HG03439 (cell line): ENCODE data around the gene TAF10.

Experiments used
- ATAC-seq: cut with Tn5 transposase; IDR thresholded peaks from one replicate; pipeline ENCODE4 v1.9.1; 2021; ENCODE audit warnings: mild to moderate bottlenecking, moderate library complexity; ENCODE audit not compliant: unreplicated experiment

The TAF10 gene

DNA sequence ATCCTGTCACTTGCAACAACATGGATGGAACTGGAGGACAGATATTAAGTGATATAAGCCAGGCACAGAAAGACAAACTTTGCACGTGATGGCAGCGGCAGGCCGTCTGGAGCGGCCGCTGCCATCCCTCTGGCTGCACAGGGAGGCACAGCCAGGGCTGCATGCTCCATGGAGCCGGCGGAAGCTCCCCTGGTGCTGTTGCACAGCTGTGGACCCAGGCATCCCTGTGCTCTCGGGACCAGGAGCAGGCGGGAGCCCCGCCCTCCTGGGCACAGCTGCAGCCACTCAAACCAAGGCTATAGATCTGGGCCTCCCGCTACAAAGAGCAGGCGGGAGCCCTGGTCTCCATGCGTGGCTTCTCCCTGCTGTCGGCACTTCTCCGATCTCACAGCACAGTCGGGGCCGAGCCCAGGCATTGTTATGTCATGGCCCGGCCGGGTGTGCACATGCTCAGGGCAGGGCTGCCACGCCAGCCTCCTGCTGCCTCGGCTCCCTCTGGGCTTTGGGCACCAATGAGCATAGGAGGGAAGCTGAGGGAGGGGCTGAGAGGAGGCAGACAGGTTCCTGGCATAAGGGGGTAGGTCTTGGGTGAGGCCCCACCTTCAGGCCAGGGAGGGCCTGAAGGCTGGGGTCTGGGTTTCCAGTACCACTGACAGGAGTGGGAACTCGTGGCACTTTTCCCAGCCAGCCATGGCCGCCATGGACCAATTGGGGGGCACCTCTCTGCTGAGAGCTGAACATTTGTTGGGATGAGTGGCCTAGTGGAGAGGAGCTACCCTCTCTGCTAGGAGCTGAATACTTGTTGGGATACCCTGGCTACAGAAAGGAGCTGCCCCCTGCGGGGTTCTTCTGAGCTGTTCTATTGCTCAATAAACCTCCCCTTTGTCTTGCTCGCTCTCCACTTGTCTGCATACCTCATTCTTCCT is 25.3 kb downstream of the TAF10 start:
- ATAC-seq = no peak

DNA sequence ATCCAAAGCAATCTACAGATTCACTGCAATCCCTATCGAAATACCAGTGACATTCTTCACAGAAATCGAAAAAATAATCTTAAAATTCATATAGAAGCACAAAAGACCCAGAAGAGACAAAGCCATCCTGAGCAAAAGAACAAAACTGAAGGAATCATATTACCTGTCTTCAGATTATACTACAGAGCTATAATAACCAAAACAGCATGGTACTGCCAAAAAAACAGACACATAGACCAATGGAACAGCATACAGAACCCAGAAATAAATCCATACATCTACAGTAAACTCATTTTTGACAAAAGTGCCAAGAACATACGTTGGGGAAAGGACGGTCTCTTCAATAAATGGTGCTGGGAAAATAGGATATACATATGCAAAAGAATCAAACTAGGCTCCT is 27.5 kb downstream of the TAF10 start:
- ATAC-seq = no peak

DNA sequence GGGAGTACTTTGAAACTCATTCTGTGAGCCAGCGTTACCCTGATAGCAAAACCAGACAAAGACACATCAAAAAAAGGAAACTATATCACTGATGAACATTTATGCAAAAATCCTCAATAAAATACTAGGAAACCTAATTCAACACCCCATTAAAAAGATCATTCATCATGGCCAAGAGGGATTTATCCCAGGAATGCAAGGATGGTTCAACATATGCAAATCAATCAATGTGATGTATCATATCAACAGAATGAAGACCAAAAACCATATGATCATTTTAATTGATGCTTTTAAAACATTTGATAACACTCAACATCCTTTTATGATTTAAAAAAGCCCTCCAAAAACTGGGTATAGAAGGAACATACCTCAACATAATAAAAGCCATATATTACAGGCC is 28.4 kb downstream of the TAF10 start:
- no peak for ATAC-seq

DNA sequence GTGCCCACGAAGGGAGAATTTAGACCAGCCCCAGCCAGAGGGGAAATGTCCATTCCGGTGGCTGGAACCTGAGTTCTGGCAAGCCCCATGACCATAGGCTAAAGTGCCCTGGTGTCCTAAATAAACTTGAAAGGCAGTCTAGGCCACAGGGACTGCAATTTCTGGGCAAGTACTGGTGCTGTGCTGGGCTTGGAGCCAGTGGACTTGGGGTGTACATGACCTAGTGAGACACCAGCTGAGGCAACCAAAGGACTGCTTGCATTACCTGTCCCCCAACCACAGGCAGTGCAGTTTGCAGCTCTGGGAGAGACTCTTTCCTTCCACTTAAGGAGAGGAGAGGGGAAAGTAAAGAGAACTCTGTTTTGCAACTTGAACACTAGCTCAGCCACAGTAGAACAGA is 32.3 kb downstream of the TAF10 start:
- no peak for ATAC-seq

DNA sequence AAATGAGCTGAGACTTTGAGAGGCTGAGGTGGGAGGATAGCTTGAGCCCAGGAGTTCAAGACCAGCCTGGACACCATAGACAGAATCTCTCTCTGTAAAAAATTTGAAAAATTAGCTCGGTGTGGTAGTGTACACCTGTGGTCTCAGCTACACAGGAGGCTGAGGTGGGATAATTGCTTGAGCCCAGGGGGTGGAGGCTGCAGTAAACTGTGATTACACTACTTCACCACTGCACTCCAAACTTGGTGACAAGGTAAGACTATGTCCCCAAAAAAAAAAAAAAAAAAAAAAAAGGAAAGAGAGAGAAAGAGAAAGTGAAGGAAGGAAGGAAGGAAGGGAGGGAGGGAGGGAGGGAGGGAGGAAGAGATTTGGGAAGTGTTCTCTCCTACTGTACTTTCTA is 33.9 kb downstream of the TAF10 start:
- no peak for ATAC-seq

DNA sequence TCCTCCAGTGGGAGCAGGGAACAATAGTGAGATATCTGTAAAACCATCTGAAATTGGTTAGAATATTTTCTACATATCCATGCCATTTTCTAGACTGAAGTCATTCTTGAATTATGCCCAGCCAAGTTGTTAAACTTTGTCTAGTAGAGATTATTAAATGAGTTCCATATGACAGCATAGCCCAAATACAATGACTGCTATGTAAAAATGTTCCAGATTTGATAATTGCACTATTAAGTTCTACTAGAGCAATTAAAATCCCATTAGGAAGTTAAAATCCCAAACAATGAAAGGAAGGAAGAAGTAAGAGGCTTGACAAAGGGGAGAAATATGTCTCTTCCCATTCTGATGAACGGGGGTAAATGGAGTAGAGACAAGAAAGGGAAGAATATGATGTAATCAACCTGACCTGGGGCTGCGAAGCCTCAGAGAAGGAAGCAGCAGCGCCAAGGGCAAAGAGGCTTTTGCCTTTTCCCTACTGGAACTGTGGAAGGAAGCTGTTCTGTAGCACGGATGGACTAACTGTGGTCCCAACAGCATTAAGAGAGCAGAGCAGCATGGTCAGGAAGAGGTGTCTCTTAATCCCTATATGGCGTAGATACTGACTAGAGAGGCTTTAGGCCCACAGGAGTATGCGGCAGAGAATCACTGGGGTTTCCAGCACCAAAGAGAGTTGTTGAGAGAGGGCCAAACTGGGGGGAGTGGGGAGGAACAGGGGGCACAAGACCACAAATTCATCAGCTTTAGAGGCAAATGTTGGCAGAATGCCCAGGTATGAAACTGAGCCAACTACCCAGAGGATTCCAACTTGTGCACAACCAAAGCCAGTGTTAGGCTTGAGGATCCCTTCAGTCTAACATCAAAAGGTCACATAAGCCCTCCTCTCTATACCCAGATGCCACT is 35.3 kb downstream of the TAF10 start:
- ATAC-seq = no peak

DNA sequence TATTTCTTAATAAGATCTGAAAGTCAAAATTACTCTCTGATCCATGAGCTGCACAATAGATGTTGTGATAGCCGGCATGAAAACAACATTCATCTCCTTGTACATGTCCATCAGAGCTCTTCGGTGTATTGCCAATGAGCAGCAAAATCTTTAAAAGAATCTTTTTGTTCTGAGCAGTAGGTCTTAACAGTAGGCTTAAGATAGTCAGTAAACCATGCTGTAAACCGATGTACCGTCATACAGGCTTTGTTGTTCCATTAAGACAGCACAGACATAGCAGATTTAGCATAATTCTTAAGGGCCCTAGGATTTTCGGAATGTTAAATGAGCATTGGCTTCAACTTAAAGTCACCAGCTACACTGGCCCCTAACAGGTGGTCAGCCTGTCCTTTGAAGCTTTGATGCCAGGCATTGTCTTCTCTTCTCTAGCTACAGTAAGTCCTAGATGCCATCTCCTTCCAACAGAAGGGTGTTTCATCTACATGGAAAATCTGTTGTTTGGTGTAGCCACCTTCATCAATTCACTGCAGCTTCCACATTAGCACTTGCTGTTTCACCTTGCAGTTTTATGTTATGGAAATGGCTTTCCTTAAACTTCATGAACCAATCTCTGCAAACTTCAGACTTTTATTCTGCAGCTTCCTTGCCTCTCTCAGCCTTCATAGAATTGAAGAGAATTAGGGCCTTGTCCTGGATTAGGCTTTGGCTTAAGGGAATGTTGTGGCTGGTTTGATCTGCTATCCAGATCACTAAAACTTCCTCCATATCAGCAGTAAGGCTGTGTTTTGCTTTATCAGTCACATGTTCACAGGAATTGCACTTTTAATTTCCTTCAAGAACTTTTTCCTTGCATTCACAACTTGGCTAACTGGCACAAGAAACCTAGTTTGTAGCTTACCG is 37.0 kb downstream of the TAF10 start:
- no peak for ATAC-seq

DNA sequence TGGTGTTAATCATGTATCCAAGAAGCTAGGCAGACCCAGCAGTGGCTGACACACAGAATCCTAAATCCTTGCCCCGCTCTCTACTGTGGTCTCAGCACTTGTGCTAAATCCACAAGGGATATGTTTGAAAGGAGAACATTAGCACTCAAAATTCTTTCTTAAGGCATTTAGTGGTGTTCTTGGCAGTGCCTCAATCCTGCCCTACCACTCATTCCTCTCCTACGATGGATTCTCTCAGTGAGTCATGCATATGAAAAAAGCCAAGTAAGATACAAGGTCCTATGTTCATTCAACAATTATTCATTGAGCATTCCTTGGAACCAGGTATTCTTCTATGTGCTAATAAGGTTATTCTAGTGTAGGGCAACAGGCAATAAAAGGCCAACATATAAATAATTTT is 39.8 kb downstream of the TAF10 start:
- ATAC-seq = no peak

DNA sequence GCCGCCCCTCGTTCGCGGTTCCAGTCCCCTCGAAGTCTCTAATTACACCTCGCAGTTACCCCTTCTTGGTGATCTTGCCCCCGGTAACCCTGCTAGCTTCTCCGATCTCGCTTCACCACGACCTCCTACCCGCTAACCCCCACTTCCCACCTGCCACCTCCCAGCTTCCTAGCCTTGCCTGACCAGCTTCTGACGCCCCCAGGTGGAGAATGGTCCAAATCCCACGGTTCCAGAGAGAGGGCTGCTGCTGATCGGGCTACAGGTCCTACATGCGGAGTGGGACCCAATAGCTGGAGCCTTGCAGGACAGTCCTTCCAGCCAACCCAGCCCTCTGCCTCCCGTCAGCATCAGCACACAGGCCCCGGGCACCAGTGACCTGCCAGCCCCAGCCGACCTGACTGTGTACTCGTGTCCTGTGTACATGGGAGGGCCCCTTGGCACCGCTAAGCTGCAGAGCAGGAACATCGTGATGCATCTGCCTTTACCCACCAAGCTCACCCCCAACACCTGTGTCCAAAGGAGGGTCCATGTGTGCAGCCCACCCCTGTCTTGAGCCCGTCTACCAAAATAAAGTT is 40.5 kb downstream of the TAF10 start:
- ATAC-seq = no peak

DNA sequence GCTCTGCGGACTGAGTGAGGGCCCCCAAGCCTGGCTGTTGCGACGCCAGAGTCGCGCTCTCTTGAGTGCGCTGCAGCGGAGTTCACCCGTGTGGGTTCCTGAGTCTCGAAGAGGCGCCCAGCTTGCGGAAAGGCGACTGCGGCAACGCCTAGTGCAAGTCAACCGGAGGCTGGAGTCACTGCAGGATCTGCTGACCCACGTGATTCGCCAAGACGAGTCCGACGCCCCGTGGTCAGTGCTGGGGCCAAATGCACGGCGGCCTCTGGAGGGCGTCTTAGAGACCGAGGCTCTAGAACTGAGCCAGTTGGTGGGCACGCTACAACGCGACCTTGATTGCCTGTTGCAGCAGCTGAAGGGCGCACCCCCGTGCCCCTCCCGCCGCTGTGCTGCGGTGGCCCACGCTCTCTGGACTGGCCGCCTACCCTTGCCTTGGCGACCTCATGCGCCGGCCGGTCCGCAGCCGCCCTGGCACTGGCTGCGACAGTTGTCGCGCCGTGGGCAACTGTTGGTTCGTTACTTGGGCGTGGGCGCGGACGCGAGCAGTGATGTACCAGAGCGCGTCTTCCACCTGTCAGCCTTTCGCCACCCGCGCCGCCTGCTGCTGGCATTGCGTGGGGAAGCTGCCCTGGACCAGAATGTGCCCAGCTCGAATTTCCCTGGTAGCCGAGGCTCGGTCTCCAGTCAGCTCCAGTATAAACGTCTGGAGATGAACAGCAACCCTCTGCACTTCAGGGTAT is 41.2 kb downstream of the TAF10 start:
- no peak for ATAC-seq

DNA sequence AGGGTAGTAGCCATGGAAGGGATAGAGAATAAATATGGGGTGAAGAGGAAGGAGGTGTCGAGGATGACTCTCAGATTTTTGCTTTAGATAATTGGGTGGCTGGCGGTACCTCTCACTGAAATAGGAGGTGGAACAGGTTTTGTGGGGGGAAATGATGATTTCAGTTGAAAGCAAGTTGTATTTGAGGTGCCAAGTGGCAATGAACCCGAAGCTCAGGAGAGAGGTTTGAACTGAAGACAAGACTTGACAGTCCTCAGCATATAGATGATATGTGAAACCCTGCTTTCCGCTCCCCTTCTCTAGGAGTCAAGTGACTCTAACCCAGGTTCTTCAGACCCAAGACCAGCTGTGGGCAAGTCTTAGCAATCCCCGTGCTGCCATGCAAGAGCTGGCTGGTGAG is 42.3 kb downstream of the TAF10 start:
- ATAC-seq = no peak

DNA sequence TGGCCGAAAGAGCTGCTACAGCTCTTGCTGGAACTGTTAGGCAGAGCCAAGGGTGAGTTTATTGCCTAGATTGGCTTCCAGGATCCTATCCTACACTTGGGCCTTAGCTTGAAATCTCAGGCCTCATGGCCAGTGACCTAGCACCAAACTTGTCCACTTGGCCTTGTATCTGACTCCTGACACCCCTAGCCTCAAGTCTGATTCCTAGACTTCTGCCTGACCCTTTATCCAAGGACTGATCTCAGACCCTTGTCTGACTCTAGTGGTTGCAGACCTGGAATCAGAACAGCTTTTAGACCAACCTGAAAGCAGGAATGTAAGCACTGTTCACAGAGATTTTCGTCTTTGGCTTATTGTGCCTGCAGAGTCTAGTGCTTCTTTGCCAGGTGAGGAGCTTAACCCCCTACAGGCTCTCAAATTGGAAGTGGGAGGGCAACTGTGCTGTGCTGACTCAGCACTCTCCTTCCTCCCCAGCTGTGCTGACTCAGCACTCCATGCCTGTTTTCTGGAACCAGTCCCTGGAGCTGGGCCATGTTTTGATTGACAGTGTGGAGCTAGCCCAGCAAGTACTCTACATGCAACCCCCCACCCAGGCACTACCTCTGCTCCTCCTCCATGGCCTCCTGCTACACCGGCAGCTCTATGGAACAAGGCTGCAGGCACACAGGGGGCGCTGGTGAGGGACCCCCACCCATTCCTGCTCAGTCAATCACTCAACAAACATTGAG is 43.7 kb downstream of the TAF10 start:
- no peak for ATAC-seq

DNA sequence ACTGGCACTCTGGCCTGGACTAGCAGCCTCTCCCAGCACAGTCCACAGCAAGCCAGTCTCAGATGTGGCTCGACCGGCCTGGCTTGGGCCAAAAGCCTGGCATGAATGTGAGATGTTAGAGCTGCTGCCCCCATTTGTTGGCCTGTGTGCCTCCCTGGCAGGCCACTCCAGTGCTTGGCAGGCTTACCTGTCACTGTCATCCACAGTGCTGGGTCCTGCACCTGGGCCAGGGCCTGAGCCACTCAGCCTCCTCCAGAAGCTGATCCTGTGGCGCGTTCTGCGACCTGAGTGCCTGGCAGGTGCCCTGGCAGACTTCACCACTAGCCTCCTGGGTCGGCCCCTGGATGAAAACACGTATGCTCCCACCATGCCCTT is 44.7 kb downstream of the TAF10 start:
- ATAC-seq = no peak

DNA sequence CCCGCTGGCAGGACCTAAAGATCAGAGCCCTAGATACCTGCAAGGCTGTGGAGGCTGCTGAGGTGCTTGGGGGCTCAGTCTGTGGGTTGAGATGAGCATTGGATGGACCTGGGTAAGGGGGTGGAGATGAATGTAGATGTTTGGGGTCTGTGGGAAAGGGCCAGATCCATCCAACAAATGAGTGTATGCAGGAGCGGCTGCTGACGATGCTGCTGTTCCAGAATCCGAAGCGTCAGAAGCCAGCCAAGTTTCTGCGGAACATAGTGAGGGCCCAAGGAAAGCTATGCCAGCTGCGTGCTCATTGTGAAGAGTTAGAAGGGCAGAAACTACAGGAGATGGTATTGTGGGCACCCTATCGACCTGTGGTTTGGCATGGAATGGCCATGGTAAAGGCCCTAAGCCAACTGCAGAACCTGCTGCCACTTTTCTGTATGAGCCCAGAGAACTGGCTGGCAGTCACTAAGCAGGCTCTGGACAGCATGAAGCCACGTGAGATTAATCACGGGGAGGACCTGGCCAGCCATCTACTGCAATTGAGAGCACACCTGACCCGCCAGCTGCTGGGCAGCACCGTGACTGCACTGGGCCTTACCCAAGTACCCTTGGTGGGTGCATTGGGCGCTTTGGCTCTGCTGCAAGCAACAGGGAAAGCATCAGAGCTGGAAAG is 45.2 kb downstream of the TAF10 start:
- ATAC-seq = no peak

DNA sequence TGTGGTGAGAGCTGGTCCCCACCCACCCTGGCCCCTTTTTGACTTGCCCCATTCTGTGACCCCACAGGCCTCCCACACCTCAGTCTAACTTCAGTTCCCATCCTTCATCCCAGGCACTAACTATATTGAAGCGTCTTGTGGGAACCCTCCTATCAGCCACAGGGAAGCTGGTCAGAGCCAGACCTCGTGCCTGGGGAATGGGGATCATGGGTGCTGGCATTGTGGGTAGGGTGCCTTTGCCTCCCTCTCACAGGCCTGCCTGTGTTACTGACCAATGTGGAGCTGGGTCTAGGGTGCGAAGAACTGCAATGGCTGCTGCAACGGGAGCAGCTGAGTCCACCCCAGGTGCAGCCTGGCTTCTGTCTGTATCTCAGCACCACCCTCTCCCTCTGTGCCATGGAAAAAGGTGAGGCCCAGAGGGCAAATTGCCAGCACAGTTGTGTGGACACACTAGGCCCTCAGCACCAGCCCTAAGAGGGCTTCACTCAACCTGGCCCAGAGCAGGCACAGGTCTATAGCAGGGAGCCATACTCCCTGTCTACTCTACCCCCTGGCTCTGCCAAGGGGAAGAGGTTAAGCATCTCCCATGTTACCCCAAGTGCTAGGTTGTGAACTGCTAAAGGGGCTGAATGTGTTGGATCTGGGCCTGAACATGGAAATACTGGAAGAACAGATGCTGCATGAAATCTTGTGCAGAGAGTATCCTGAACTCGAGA is 45.9 kb downstream of the TAF10 start:
- ATAC-seq = no peak

DNA sequence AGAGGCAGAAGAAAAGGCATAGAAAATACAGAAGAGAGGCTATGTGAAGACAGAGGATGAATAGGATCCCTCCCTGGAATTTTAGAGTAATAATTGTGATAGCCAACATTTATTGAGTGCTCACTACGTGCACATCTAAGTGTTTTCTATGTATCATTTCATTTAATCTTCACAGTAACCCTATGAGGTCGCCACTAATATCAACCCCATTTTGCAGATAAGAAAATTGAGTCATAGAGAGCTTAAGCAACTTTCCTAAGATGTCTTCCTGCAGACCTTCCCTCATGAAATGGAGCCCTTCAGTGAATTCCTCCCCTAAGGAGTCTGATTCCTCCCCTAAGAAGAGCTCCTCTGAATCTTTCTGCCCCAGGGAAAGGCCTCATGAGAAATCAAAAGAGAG is 46.7 kb downstream of the TAF10 start:
- ATAC-seq = no peak

DNA sequence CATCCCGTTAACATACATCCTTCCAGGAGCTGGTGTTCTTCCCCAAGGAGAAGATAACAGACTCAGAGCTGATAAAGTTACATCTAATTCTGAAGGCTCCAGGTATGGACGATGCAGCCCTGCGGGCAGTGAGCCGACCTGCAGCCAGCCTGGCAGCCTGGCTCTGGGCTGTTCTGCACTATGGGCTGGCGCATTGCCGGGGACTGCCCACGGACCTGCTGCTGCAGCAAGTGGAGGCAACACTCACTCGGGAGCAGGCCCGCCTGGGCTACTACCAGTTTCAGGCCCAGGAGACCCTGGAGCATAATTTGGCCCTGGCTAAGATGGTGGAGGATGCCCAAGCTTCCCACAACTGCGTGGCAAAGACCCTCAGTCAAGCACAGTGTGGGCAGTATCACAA is 48.3 kb downstream of the TAF10 start:
- ATAC-seq = no peak

DNA sequence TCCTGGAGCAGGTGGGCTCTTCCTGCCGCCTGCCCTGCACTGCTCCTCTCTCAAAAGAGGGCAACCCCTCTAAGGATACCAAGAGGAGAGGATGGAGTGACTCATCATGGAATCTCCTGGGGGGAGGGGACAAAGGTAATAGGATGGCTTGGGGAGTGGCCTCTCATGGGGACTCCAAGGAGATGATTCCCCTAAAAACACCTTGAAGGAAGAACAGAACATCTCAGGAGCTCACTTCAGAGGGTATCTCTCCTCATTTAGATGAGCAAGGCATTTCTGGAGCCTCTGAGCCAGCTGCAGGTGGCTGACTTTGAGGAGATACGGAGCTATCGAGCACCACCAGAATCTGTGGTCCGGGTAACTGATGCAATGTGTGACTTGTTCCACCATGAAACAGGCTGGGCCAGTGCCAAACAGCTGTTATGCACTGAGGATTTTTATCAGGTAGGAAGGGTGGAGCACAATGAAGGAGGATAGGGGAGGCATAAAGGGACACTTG is 48.8 kb downstream of the TAF10 start:
- ATAC-seq = no peak
